ACC112 (cell line): ENCODE measurements around the gene GPR31.
"Not testable (repeated sequence)": the region's sequence is repeated elsewhere in the genome, so short reads cannot be mapped to it uniquely, and the experiment has no call there.

Experiments used
- H2AFZ ChIP-seq: fragments of 200-600 bp; sonication (generic); one replicate; pipeline ENCODE4 v1.6.0; 2017; ENCODE audit warnings: antibody characterized with exemption, low read length; ENCODE audit not compliant: unreplicated experiment
- H3K27ac ChIP-seq: fragments of 200-600 bp; sonication (generic); 2 replicates; pipeline ENCODE4 v1.5.1; 2014; ENCODE audit warnings: low read depth, mild to moderate bottlenecking, antibody characterized with exemption, low read length, moderate library complexity
- H3K27me3 ChIP-seq: fragments of 200-600 bp; sonication (generic); 2 replicates; pipeline ENCODE4 v1.6.1; 2014; ENCODE audit warnings: mild to moderate bottlenecking, antibody characterized with exemption, low read length, moderate library complexity, mixed read lengths; ENCODE audit not compliant: insufficient read depth
- H3K36me3 ChIP-seq: fragments of 200-600 bp; sonication (generic); 2 replicates; pipeline ENCODE4 v1.6.1; 2016; ENCODE audit warnings: mild to moderate bottlenecking, antibody characterized with exemption, low read length, moderate library complexity, mixed read lengths; ENCODE audit not compliant: insufficient read depth
- H3K4me1 ChIP-seq: fragments of 200-600 bp; sonication (generic); one replicate; pipeline ENCODE4 v1.6.1; 2016; ENCODE audit warnings: low read length, mixed read lengths; ENCODE audit not compliant: insufficient read depth, unreplicated experiment, control insufficient read depth
- H3K4me3 ChIP-seq: fragments of 200-600 bp; sonication (generic); 2 replicates; pipeline ENCODE4 v1.5.1; 2014; ENCODE audit warnings: mild to moderate bottlenecking, low read depth, low read length
- H3K79me2 ChIP-seq: fragments of 200-600 bp; sonication (generic); one replicate; pipeline ENCODE4 v1.6.0; 2016; ENCODE audit warnings: low read length; ENCODE audit not compliant: control insufficient read depth, unreplicated experiment, insufficient read depth

GPR31 gene

GRCh38 chr6:167157863-167158262 lies at the start of gene GPR31:
TSS of gene GPR31 (minus strand) at chr6:167157980. CDS start at chr6:167157831, 149 bp downstream.
- no peaks in the 10 kb centered on the region for H3K27me3 ChIP-seq
- H3K4me1 ChIP-seq = no peaks in the 10 kb centered on the region
- no peak within 1 kb of the TSS for H3K27ac ChIP-seq
- no peak within 1 kb of the TSS for H3K4me3 ChIP-seq
- no peak within 1 kb of the TSS for H2AFZ ChIP-seq
- no peaks in the 10 kb centered on the region for H3K36me3 ChIP-seq
- H3K79me2 ChIP-seq = no peaks in the 10 kb centered on the region

- H3K79me2 ChIP-seq = no peaks in the 10 kb centered on the region
- no peak overlapping the region for H2AFZ ChIP-seq
- no peaks in the 10 kb centered on the region for H3K36me3 ChIP-seq
- no peak overlapping the region for H3K27ac ChIP-seq
- H3K4me3 ChIP-seq = no peak overlapping the region
- no peaks in the 10 kb centered on the region for H3K4me1 ChIP-seq
- no peaks in the 10 kb centered on the region for H3K27me3 ChIP-seq
These were observed 49.7 kb upstream of the GPR31 start for GRCh38 chr6:167207527-167207926.

GRCh38 chr6:167205316-167205715 lies 47.5 kb upstream of the GPR31 start:
- not testable (repeated sequence) for H3K27ac ChIP-seq, H3K36me3 ChIP-seq, H3K79me2 ChIP-seq, H3K4me1 ChIP-seq, H3K4me3 ChIP-seq, H3K27me3 ChIP-seq, H2AFZ ChIP-seq

- not testable (repeated sequence) for H3K27ac ChIP-seq, H3K36me3 ChIP-seq, H3K4me3 ChIP-seq, H3K27me3 ChIP-seq, H3K79me2 ChIP-seq, H3K4me1 ChIP-seq, H2AFZ ChIP-seq
These were observed 46.2 kb upstream of the GPR31 start for GRCh38 chr6:167204059-167204348.

- H3K36me3 ChIP-seq, H3K79me2 ChIP-seq, H3K27me3 ChIP-seq, H3K27ac ChIP-seq, H3K4me1 ChIP-seq, H3K4me3 ChIP-seq, H2AFZ ChIP-seq: not testable (repeated sequence)
These were observed 45.7 kb upstream of the GPR31 start for GRCh38 chr6:167203261-167204058.

GRCh38 chr6:167202613-167203012 lies 44.8 kb upstream of the GPR31 start:
- H3K4me3 ChIP-seq, H3K27me3 ChIP-seq, H3K79me2 ChIP-seq, H3K27ac ChIP-seq, H3K4me1 ChIP-seq, H3K36me3 ChIP-seq, H2AFZ ChIP-seq: not testable (repeated sequence)

- Histone ChIP-seq H3K36me3 (no peaks in the 10 kb centered on the region), H2AFZ (no peak overlapping the region), H3K27ac (no peak overlapping the region), H3K79me2 (no peaks in the 10 kb centered on the region), H3K4me1 (no peaks in the 10 kb centered on the region), H3K27me3 (no peaks in the 10 kb centered on the region), H3K4me3 (no peak overlapping the region)
These were observed 43.0 kb upstream of the GPR31 start for GRCh38 chr6:167200806-167201205.

- H2AFZ ChIP-seq, H3K79me2 ChIP-seq, H3K36me3 ChIP-seq, H3K4me1 ChIP-seq, H3K27ac ChIP-seq, H3K27me3 ChIP-seq, H3K4me3 ChIP-seq: not testable (repeated sequence)
These were observed 38.3 kb upstream of the GPR31 start for GRCh38 chr6:167195941-167196610.

GRCh38 chr6:167193515-167194125 lies 35.8 kb upstream of the GPR31 start:
- H3K79me2 ChIP-seq, H3K27ac ChIP-seq, H3K27me3 ChIP-seq, H3K4me3 ChIP-seq, H3K4me1 ChIP-seq, H2AFZ ChIP-seq, H3K36me3 ChIP-seq: not testable (repeated sequence)

- not testable (repeated sequence) for H3K27me3 ChIP-seq, H3K4me3 ChIP-seq, H3K79me2 ChIP-seq, H3K4me1 ChIP-seq, H3K36me3 ChIP-seq, H3K27ac ChIP-seq, H2AFZ ChIP-seq
These were observed 33.3 kb upstream of the GPR31 start for GRCh38 chr6:167191043-167191583.

GRCh38 chr6:167187275-167187674 lies 29.5 kb upstream of the GPR31 start:
- H3K79me2 ChIP-seq, H3K4me1 ChIP-seq, H3K27ac ChIP-seq, H3K4me3 ChIP-seq, H3K27me3 ChIP-seq, H3K36me3 ChIP-seq, H2AFZ ChIP-seq: not testable (repeated sequence)
